ENCODE data around the gene KPNA6. TPM values are rescaled to one million over a fixed set of nuclear protein-coding genes. Genes with fewer than 3 reads are reported as not detected.

The KPNA6 gene
- total RNA-seq, 2 donors from 2014 or later, result 39.8 to 57.6 TPM

- DNase-seq (no peak), ATAC-seq (no peak)
- H3K27ac Mint-ChIP-seq, result peak overlapping the region; percentile 90
- peak overlapping the region; percentile 95 for H3K4me3 Mint-ChIP-seq
- H3K4me1 Mint-ChIP-seq, result peaks cover 26% of the 10 kb centered on the region
- no peaks in the 10 kb centered on the region for H3K9me3 ChIP-seq (ENCODE audit: control insufficient read depth, low read length, poor library complexity, severe bottlenecking)
- no peaks in the 10 kb centered on the region for H3K27me3 Mint-ChIP-seq
- H3K36me3 Mint-ChIP-seq (ENCODE audit: low read depth), result peaks cover 6% of the 10 kb centered on the region
Observed at GRCh38 chr1:32178380-32179192, 70.7 kb downstream of the KPNA6 start.

GRCh38 chr1:32179193-32179442 is 71.3 kb downstream of the KPNA6 start:
- DNase-seq (no peak), ATAC-seq (no peak)
- Mint-ChIP-seq H3K4me1 (peaks cover 28% of the 10 kb centered on the region), H3K27ac (peak overlapping the region; percentile 90), H3K27me3 (no peaks in the 10 kb centered on the region), H3K36me3 (ENCODE audit: low read depth) (peaks cover 7% of the 10 kb centered on the region), H3K4me3 (peak overlapping the region; percentile 95)
- H3K9me3 ChIP-seq (ENCODE audit: control insufficient read depth, low read length, poor library complexity, severe bottlenecking), result no peaks in the 10 kb centered on the region

GRCh38 chr1:32179443-32180185 is 71.8 kb downstream of the KPNA6 start, which contains the start of gene TXLNA:
TXLNA (plus strand) TSS chr1:32179675; CDS start chr1:32180346, 671 bp downstream.
- ATAC-seq (peak; percentile 89), DNase-seq (peak; percentile 72 to 89 (median 84))
- Mint-ChIP-seq H3K27me3 (no peaks in the 10 kb centered on the region), H3K27ac (peak within 1 kb of the TSS; percentile 90), H3K4me3 (peak within 1 kb of the TSS; percentile 95), H3K4me1 (peaks cover 32% of the 10 kb centered on the region), H3K36me3 (ENCODE audit: low read depth) (peaks cover 9% of the 10 kb centered on the region)
- no peaks in the 10 kb centered on the region for H3K9me3 ChIP-seq (ENCODE audit: control insufficient read depth, low read length, poor library complexity, severe bottlenecking)

- Mint-ChIP-seq H3K27ac (peak overlapping the region; percentile 90), H3K36me3 (ENCODE audit: low read depth) (peaks cover 9% of the 10 kb centered on the region), H3K4me1 (peaks cover 35% of the 10 kb centered on the region), H3K27me3 (no peaks in the 10 kb centered on the region), H3K4me3 (peak overlapping the region; percentile 95)
- DNase-seq, result no peak
- no peaks in the 10 kb centered on the region for H3K9me3 ChIP-seq (ENCODE audit: control insufficient read depth, low read length, poor library complexity, severe bottlenecking)
- no peak for ATAC-seq
Observed at GRCh38 chr1:32180186-32181060, 72.6 kb downstream of the KPNA6 start.

GRCh38 chr1:32181065-32181464 is 73.2 kb downstream of the KPNA6 start:
- peaks cover 37% of the 10 kb centered on the region for H3K4me1 Mint-ChIP-seq

GRCh38 chr1:32181563-32181962 is 73.7 kb downstream of the KPNA6 start:
- H3K27me3 Mint-ChIP-seq, result no peaks in the 10 kb centered on the region
- H3K4me1 Mint-ChIP-seq, result peaks cover 42% of the 10 kb centered on the region
- peak overlapping the region; percentile 52 for H3K4me3 Mint-ChIP-seq
- no peaks in the 10 kb centered on the region for H3K9me3 ChIP-seq (ENCODE audit: control insufficient read depth, low read length, poor library complexity, severe bottlenecking)
- ATAC-seq (no peak), DNase-seq (no peak)
- peak overlapping the region; percentile 90 for H3K27ac Mint-ChIP-seq
- H3K36me3 Mint-ChIP-seq (ENCODE audit: low read depth), result peaks cover 15% of the 10 kb centered on the region

More at GRCh38 chr1:32181065-32181464, 73.2 kb downstream of the KPNA6 start:
- peaks cover 11% of the 10 kb centered on the region for H3K36me3 Mint-ChIP-seq (ENCODE audit: low read depth)
- ATAC-seq (no peak), DNase-seq (no peak)
- H3K9me3 ChIP-seq (ENCODE audit: control insufficient read depth, low read length, poor library complexity, severe bottlenecking), result no peaks in the 10 kb centered on the region
- H3K27me3 Mint-ChIP-seq, result no peaks in the 10 kb centered on the region
- peak overlapping the region; percentile 95 for H3K4me3 Mint-ChIP-seq
- H3K27ac Mint-ChIP-seq, result peak overlapping the region; percentile 90

- Mint-ChIP-seq H3K36me3 (ENCODE audit: low read depth) (peaks cover 15% of the 10 kb centered on the region), H3K4me3 (no peak overlapping the region), H3K27me3 (no peaks in the 10 kb centered on the region), H3K27ac (peak overlapping the region; percentile 19), H3K4me1 (peaks cover 44% of the 10 kb centered on the region)
- ATAC-seq (no peak), DNase-seq (no peak)
- H3K9me3 ChIP-seq (ENCODE audit: control insufficient read depth, low read length, poor library complexity, severe bottlenecking), result no peaks in the 10 kb centered on the region
Observed at GRCh38 chr1:32182060-32182459, 74.2 kb downstream of the KPNA6 start.

GRCh38 chr1:32184650-32185049 is 76.8 kb downstream of the KPNA6 start:
- Mint-ChIP-seq H3K27me3 (no peaks in the 10 kb centered on the region), H3K4me3 (no peak overlapping the region), H3K27ac (no peak overlapping the region), H3K4me1 (peaks cover 39% of the 10 kb centered on the region), H3K36me3 (ENCODE audit: low read depth) (peaks cover 13% of the 10 kb centered on the region)
- ATAC-seq (no peak), DNase-seq (no peak)
- H3K9me3 ChIP-seq (ENCODE audit: control insufficient read depth, low read length, poor library complexity, severe bottlenecking), result no peaks in the 10 kb centered on the region

GRCh38 chr1:32186077-32186476 is 78.2 kb downstream of the KPNA6 start:
- ATAC-seq (no peak), DNase-seq (no peak)
- H3K27ac Mint-ChIP-seq, result peak overlapping the region; percentile 87
- peak overlapping the region; percentile 15 for H3K4me3 Mint-ChIP-seq
- H3K36me3 Mint-ChIP-seq (ENCODE audit: low read depth), result peaks cover 13% of the 10 kb centered on the region
- H3K27me3 Mint-ChIP-seq, result no peaks in the 10 kb centered on the region
- H3K9me3 ChIP-seq (ENCODE audit: control insufficient read depth, low read length, poor library complexity, severe bottlenecking), result no peaks in the 10 kb centered on the region
- H3K4me1 Mint-ChIP-seq, result peaks cover 28% of the 10 kb centered on the region

- peaks cover 24% of the 10 kb centered on the region for H3K4me1 Mint-ChIP-seq
- H3K4me3 Mint-ChIP-seq, result peak overlapping the region; percentile 15
- peaks cover 9% of the 10 kb centered on the region for H3K36me3 Mint-ChIP-seq (ENCODE audit: low read depth)
- H3K27me3 Mint-ChIP-seq, result no peaks in the 10 kb centered on the region
- DNase-seq, result no peak
- no peak for ATAC-seq
- no peaks in the 10 kb centered on the region for H3K9me3 ChIP-seq (ENCODE audit: control insufficient read depth, low read length, poor library complexity, severe bottlenecking)
- peak overlapping the region; percentile 87 for H3K27ac Mint-ChIP-seq
Observed at GRCh38 chr1:32186491-32186890, 78.6 kb downstream of the KPNA6 start.

GRCh38 chr1:32187850-32188249 is 80.0 kb downstream of the KPNA6 start:
- peaks cover 14% of the 10 kb centered on the region for H3K36me3 Mint-ChIP-seq (ENCODE audit: low read depth)
- peaks cover 22% of the 10 kb centered on the region for H3K4me1 Mint-ChIP-seq
- no peak overlapping the region for H3K27ac Mint-ChIP-seq
- H3K9me3 ChIP-seq (ENCODE audit: control insufficient read depth, low read length, poor library complexity, severe bottlenecking), result no peaks in the 10 kb centered on the region
- no peaks in the 10 kb centered on the region for H3K27me3 Mint-ChIP-seq
- no peak for ATAC-seq
- no peak overlapping the region for H3K4me3 Mint-ChIP-seq
- no peak for DNase-seq

- H3K9me3 ChIP-seq (ENCODE audit: control insufficient read depth, low read length, poor library complexity, severe bottlenecking), result no peaks in the 10 kb centered on the region
- ATAC-seq (no peak), DNase-seq (no peak)
- Mint-ChIP-seq H3K4me1 (peaks cover 23% of the 10 kb centered on the region), H3K36me3 (ENCODE audit: low read depth) (peaks cover 8% of the 10 kb centered on the region), H3K27ac (no peak overlapping the region), H3K27me3 (no peaks in the 10 kb centered on the region), H3K4me3 (no peak overlapping the region)
Observed at GRCh38 chr1:32192220-32192948, 84.5 kb downstream of the KPNA6 start.
